IPS-11a (cell line): ENCODE data around the gene RBM26.

ENCODE experiments used
- H3K4me3 ChIP-seq: one replicate; pipeline ENCODE4 v1.5.1; 2013; ENCODE audit warnings: low read depth, low read length, control low read depth

Gene RBM26

DNA sequence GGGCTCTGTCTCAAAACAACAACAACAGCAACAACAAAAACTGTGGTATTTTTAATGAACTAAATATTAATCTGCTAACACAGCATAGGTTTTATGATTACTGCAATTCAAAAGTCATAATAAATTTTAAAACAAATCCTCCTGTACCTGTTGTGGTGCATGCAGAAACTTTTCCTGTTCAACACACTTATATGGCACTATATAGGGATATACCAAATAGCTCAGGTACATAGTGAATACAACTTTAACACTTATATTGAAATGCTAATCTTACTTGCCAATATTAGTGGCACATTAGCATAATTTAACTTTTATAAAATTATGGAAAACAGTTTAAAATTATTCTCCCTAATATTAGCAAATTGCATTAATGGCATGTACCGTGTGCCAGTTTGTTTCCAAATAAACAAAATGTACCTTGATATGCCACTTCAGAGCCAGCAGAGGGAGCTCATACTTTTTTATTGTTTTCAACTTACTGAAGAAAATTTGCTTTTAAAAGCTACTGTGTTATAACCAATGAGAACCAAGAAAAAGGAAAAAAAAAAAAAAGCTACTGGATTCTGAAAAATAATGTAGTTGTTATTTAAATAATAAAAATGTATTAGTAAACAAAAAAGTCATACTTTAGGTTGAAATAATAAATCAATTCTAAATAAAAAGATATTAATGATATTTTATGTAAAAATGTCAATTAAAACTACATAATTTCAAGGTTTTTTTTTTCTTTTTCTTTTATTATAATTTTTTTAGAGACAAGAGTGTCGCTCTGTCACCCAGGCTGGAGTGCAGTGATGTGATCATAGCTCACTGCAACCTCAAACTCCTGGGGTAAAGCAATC lies 18.0 kb upstream of the RBM26 start:
- H3K4me3 ChIP-seq, result no peak overlapping the region

DNA sequence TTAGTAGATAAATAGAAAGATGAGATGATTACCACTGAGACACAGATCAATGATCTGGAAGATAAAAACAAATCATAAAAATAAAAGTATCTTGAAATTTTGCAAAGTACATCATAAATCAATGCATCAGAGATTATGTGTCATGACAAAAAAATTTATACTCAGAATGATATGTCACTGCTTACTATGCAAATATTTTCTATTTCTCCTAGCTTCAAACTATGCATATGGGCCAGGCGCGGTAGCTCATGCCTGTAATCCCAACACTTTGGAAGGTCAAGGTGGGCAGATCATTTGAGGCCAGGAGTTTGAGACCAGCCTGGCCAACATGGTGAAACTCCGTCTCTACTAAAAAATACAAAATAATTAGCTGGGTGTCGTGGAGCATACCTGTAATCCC lies 17.3 kb upstream of the RBM26 start:
- no peak overlapping the region for H3K4me3 ChIP-seq

DNA sequence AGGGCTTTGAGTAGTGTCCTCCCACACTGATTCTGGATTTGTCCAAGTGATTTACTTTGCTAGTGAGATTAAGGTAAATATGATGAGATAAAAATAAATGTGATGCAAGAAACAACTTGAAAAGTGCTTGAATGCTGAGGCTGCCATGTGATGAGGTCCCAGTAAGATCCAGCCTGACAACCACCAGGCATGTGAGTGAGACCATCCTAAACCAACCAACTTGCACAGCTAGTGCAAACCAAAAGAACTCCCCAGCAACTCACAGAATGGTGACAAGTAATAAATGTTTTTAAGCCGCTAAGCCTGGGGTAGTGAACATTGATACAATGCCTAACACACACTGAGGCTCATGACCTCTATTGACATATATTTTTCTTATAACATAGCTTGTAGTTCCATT lies 13.3 kb upstream of the RBM26 start:
- no peak overlapping the region for H3K4me3 ChIP-seq

DNA sequence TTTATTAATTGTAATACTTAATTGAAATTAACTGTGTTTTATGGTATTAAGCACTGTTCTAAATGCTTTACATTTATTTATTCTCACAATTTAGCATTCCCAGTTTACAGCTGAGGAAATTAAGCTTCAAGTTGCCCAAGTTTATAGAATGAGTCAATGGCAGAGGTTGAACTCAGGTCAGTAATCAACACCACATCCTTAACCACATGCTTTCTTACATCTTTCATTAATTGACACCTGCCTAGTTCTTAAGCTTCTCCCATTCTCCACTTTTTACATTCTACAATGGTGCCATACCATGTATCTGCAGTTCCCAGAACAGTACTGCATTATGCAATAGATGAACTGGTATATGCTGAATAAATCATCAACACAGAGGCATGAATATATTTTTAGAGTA lies 11.7 kb upstream of the RBM26 start:
- no peak overlapping the region for H3K4me3 ChIP-seq

DNA sequence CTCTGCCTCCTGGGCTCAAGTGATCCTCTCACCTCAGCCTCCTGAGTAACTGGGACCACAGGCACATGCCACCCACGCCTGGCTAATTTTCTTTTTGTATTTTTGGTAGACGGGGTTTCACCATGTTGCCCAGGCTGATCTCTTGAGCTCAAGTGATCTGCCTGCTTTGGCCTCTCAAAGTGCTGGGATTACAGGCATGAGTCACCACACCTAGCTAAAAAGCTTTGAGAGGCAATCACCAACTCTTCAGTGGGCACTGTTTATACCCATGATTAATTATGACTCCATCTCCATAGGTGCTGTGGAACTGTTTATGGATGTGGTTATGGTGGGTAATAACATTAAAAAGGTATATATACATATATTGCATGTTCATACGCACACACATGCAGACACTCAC lies 7.5 kb upstream of the RBM26 start:
- H3K4me3 ChIP-seq, result no peak overlapping the region

DNA sequence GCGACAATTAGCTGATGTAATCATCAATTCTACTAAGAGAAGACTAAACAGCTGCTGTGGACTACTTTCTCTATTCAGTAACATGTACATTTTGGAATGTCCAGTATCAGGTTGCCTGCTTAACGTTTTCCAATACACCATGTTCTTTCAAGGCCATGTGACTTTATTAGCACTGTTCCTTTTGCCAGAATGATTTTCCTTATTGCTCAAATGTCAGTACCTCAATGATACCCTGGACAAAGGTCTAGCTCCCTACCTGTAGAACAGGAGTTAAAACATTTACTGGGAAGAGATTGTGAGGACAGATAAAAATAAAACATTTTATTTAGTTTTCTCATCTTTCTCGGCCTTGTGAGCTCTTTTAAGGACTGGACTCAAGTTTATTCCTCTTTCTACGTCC lies 3.8 kb upstream of the RBM26 start:
- no peak overlapping the region for H3K4me3 ChIP-seq

DNA sequence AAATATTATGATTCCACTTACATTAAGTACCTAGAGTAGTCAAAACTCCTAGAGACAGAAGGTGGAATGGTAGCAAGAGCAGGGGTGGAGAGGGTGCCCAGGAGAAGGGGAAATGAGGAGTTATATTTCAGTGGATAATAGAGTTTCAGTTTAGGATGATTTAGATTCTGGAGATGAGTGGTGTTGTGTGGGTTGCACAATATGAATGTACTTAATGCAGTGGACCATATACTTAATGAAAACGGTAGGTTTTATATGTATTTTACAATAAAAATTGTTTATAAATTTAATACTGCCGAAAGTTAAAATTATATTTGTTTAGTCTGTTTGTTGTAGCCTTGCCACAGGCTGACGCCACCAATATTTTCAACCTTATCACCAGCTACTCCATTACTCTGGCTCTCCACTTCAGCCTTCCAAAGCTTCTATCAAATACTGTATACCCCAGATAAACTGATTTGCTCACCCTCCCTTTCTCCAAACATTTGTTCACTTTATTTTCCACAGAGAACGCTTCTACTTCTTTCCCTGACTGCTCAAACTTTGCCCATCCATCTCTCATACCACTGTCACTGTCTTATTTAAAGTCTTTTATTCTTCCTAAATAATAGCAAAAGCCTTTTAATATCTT lies 1.4 kb upstream of the RBM26 start:
- H3K4me3 ChIP-seq, result no peak overlapping the region

DNA sequence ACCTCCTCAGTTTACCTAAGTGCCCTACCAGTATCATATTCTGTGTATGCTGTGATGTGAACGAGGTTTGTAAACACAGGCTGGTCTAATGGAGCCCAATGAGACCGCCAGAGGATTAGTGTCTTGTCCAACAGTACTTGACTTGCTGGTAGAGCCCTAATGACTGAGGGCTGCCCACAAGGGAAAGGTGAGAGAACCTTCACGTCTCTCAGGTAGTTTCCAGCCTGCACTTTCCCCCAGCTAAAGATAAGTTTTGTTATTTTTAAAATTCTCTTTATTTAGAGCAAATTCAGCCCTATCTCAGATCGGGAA lies 498 bp upstream of the RBM26 start:
- H3K4me3 ChIP-seq, result peak overlapping the region; percentile 92

DNA sequence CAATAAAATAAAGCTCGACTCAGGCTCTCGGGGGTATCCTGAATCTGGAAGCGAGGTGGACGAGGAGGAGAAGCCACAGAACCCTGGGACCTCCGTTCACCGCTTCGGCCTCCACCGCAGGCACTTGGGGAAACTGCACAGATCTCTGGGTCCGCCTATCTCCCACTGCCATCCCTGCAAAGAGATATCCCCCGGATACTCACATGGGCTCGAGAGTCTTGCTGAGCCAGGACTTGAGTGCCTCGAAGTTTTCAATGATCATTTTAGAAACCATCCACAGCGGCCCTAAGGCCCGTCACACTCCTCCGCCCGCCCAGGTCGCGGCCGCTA lies 589 bp downstream of the RBM26 start:
- H3K4me3 ChIP-seq, result peak overlapping the region; percentile 92

DNA sequence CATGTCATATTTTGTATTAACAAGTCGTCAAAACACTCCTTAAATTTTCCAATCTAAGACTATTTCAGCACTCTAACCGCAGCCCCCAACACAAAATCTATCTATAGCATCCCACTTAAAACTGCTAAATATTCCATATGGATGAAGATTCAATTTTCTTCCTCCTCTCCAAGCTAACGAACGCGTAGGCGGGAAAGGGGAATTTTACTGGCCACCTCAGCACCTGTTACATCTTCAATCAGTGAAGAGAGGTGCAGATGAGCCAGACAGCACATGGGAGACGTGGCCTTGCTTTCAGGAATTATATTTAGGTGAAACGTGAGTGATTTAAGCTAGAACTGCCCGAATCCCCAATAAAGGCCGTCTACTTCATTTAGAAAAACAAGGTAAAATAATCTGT lies 1.1 kb downstream of the RBM26 start:
- peak overlapping the region; percentile 92 for H3K4me3 ChIP-seq

DNA sequence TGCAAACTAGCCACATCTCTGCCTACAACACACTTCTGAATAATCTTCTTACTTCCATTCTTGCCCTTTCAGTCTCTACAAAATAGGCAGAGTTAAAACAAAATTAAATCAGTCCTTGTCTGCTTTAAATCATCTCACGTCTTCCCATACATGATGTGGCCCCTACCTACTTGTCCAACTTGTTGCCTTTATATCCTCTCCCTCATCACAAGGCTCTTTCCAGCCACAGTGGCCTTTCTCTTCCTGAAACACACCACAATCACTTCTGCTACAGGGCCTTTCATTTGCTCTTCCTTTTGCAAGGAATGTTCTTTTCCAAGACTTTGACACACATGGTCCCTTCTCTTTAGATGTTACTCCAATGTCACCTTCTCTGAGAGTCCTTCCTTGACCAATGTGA lies 1.7 kb downstream of the RBM26 start:
- peak overlapping the region; percentile 92 for H3K4me3 ChIP-seq

DNA sequence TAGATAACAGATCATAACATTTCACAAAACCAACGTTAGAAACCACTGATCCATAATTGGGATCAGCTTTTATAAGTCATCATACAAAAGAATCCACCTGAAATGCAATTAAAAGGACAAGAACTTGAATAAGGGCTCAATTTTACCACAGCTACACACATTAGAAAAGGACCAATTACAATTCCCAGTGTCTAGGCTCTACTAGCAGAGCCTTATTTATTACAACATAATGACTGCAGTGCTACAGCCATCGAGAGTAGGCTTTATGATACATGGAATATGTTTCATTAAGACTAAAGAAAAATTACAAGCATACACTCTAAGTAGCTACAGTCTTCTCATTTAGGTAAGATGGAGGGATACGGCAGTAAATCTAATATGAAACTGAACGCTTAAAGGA lies 2.9 kb downstream of the RBM26 start:
- no peak overlapping the region for H3K4me3 ChIP-seq

DNA sequence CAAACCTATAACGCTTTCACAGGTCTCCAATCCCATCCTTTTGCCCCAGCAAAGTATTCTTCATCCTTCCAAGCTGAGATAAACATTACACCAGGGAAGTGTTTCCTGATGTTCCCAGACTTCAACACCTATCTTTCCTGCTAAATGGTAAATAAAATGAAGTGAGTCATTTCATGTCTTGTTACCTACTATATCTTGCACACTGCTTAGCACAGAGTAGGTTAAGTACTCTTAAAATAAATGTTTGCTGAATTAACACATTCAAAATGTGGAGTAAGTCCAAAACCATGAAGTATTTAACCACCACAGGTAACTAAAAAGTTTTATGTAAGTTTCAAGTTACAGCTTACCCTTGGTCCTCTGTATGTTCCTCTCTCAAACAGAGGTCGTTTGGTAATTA lies 3.4 kb downstream of the RBM26 start:
- H3K4me3 ChIP-seq, result no peak overlapping the region

DNA sequence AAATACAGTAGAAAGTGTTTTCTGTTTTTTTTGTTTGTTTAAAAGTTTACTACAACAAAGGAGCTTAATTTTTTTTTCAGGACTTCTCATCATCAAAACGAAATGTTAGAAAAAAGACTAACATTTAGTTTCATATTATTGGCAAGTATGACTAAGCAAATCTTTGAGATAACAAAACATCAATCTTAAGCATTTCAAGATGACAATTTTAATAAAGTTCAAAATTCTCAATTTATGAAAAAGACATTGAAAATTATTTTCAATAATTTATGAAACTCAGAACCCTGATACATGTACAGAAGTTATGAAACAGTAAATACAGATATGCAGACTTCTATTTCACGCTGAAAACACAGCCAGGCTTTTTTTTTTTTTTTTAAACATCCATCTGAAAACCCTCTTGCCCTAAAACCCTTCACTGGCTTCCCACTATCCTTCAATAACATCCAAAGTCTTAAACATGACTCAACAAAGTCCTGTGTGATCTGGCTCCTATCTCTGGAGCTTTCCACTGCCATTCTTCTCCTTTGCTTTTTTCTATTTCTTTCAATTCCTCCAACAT lies 3.9 kb downstream of the RBM26 start:
- no peak overlapping the region for H3K4me3 ChIP-seq

DNA sequence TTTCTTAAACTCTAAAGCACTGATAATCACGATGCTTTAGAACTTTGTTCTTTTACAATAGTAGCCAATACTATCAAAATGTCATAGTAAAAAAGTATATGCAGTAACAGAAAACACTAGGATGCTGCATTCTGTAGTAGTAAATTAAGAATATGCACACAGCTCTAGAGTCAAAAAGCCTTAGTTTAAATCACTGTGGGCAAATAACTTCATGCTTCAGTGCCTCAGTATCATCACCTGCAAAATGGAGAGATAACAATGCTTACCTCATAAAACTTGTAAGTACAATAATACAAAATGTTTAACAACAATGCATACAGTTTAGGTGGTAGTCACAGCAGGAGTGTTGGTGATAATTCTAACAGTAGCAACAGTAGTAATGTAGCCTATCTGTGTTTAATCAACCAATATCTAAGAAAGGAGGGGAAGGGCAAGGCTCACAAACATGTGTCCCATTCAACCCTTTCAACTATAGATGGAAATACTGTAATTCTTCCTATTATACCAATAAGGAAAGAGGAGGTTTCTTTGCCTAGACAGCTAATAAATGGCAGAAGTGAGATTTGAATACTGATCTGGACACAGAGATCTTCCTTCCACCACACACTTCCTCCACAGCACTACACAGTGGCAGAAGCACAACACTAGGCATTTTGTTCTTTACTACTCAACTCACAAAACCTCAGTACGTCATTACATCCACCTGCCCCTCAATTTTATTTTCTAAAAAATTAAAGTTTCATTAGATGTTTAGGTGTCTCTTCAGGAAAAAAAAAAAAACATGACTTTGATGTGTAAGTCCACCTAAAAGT lies 4.6 kb downstream of the RBM26 start:
- H3K4me3 ChIP-seq, result no peak overlapping the region

DNA sequence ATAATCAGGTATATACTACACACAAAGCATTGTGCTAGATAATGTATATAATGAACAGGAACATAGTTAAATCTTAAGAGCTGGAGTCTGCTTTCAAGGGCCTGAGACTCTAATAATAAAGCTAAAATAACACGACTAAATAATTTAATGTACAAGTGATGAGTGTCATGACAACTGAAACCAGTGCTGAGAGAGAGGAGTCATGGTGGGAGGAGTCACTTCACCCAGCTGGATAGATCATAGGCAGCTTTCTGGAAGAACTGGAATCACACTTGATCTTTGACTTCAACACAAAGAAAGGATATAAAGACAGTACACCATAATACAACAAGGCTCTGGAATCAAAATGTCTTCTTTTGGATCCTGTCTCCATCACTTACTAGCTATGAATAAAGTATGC lies 7.1 kb downstream of the RBM26 start:
- no peak overlapping the region for H3K4me3 ChIP-seq

DNA sequence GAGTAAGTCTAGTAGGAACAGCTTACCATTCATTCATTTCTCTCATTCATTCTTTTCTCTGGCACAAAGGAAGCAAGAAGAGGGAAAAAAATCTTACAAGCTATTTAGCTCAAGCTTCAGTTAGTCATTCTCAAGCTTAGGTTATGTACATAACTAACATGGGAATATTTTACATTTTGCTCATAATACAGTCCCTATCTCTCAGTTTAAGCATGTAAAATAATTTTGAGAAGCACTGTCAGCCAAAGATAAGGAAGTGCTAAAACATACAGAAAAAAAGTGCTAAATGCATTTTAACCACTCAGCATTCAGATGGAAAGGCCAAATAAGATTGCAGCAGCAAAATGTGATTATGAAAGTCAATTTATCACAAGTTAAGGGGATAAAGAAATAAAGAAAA lies 7.9 kb downstream of the RBM26 start:
- H3K4me3 ChIP-seq, result no peak overlapping the region

DNA sequence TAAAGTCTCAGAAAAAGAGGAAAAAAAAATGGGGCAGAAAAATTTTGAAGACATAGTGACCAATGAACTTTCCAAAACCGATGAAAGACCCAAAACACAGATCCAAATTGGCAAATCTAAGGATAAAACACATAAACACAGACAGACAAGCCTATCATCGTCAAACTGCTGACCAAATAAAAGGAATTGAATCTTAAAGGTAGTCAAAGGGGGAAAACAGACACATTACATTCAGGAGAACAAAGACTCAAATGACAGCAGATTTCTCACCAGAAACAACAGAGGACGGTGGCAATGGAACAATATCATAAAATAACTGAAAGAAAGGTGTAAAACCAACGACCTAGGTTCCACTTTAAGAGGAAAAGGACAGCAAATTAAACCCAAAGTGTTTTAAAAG lies 10.2 kb downstream of the RBM26 start:
- H3K4me3 ChIP-seq, result no peak overlapping the region

DNA sequence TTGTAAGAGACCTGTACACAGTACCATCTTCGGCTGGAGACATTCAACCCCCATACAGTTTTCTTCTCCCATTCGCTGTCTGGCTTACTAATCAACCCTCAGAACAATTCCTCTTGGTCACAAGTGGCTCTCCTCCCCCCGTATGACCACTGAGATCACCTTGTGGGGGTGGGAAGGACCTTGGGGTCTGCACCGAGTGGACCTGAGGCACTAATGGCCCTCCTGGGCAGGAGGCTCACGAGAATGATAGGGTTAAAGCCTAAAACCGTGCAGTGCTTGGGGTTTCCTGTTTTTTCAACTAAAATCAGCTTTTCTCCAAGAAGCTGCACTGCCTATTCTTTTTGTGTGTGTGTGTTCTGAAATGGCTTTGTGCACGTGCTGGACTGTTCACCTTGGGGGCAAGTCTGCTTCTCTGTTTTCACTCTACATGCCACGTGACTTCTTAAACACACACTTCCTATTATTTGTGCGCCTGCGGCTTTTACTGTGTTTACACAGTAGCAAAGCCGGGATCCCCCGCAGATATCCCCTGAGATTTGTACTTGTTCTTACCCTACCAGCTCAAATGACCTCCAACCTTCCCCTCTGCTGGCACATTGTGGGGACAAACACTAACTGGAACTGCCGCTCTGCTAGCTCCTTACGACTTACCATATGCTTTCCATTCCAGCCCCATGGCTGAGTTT lies 12.3 kb downstream of the RBM26 start:
- no peak overlapping the region for H3K4me3 ChIP-seq

DNA sequence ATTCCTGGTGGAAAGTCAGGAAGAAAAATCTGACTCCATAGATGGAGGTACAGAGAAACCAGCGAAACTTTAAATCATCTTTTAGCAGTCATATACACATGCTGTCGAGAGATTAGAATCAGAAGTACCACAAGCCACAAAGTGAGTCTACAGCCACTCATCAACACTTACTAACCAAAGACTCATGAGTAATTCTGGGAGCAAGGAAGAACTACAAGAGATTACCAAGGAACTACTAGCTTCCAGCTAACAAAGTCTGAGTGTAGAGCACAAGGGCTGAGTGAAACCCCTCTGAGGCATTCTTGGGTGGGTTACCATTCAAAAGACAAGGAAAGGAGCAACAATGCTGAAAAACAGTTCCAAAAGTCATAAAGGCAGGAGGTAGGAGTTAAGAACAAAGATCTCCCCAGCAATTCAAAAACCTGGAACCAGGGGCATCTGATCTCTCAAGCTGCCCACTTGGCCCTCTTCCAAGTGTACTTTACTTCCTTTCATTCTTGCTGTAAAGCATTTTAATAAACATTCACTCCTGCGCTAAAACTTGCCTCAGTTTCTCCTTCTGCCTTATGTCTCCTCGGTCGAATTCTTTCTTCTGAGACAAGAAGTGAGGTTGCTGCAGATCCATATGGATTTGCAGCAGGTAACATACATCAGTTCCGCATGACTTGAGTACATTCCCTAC lies 13.0 kb downstream of the RBM26 start:
- H3K4me3 ChIP-seq, result no peak overlapping the region

DNA sequence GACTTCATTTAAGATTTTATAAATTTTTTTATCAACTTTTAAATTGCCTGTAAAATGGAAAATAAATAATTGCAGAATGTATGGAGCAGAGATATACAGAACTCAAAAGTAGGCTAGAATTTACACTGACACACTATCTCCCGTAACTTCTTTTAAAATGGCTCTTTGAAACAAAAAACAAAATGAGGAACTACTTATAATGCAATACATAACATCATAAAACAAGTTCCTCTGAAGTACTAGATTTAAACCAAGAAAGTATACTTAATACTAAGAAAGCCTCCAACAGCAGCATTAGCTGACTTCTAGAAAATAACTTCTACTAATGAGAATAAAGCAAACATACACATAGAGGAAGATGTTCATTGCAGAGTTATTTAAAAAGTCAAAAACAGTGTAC lies 17.0 kb downstream of the RBM26 start:
- H3K4me3 ChIP-seq, result no peak overlapping the region
